ENCODE measurements around the gene SLC38A10. TPM values are rescaled to one million over a fixed set of nuclear protein-coding genes. Genes with fewer than 3 reads are reported as not detected.
A peak's percentile ranks its signal among the peaks of the same experiment; 100 is the strongest.

Gene SLC38A10
- total and polyA plus RNA-seq, 10 of the 15 experiments (the other 5 are each of a cell fraction or from before 2014, with no cell fraction given), result 0.52 to 67.9 (median 22.1) TPM

GRCh38 chr17:81238815-81239713, 56.0 kb downstream of the SLC38A10 start, which contains the start of the genes NDUFAF8 and TEPSIN (continued):
- TF ChIP-seq ZBTB40 (IDR thresholded peaks at IDR 0.05; ENCODE audit: borderline replicate concordance), result peak; percentile 96
- TF ChIP-seq NFIC (IDR thresholded peaks at IDR 0.05; ENCODE audit: low read depth, low read length), result no peak
- no peak for TF ChIP-seq SREBF1 (IDR thresholded peaks at IDR 0.05; ENCODE audit: low read length)
- TF ChIP-seq SIN3A (IDR thresholded peaks at IDR 0.05; ENCODE audit: low read depth, low read length), result peak; percentile 80
- no peak for TF ChIP-seq IKZF2 (IDR thresholded peaks at IDR 0.05)
- TF ChIP-seq ZNF687 (IDR thresholded peaks at IDR 0.05), result 0 out of 2 replicates have a peak, but pooled peaks have one; percentile 31
- TF ChIP-seq NFXL1 (IDR thresholded peaks at IDR 0.05; ENCODE audit: borderline replicate concordance), result 0 out of 2 replicates have a peak, but pooled peaks have one; percentile 26
- peak; percentile 94 for TF ChIP-seq LARP7 (IDR thresholded peaks at IDR 0.05)
- TF ChIP-seq MXI1 (IDR thresholded peaks at IDR 0.05; ENCODE audit: low read depth, low read length), result peak; percentile 77
- no peak for TF ChIP-seq BCLAF1 (IDR thresholded peaks at IDR 0.05)
- TF ChIP-seq KLF5 (IDR thresholded peaks at IDR 0.05; ENCODE audit: partially characterized antibody), result peak; percentile 91
- no peak for TF ChIP-seq HDAC6 (IDR thresholded peaks at IDR 0.05; ENCODE audit: unreplicated experiment)
- TF ChIP-seq CBFB (IDR thresholded peaks at IDR 0.05; ENCODE audit: low read depth), result no peak
- no peak for TF ChIP-seq ZNF274 (IDR thresholded peaks at IDR 0.05; ENCODE audit: insufficient read depth, insufficient read length)
- 0 out of 2 replicates have a peak, but pooled peaks have one; percentile 16 for TF ChIP-seq TCF12 (IDR thresholded peaks at IDR 0.05; ENCODE audit: low read depth, low read length)
- no peak for TF ChIP-seq SMAD5 (IDR thresholded peaks at IDR 0.05; ENCODE audit: low read depth)
- peak; percentile 78 for TF ChIP-seq SIX5 (IDR thresholded peaks at IDR 0.05; ENCODE audit: low read depth, low read length, severe bottlenecking)
- peak in 1 of 2 experiments; percentile 66; a peak in 2 of 4 replicates for TF ChIP-seq BHLHE40 (IDR thresholded peaks at IDR 0.05; ENCODE audit: borderline replicate concordance in 1 of 2, low read depth in 2 of 2, low read length in 1 of 2)
- no peak for TF ChIP-seq ATF7 (IDR thresholded peaks at IDR 0.05; ENCODE audit: low read depth)
